Activated CD8-positive, alpha-beta T cell treated with anti-CD3 and anti-CD28 coated beads for 36 hours (primary cell): ENCODE measurements around the gene LTK. TPM values are rescaled to one million over a fixed set of nuclear protein-coding genes. Genes with fewer than 3 reads are reported as not detected.

ENCODE experiments used
- ATAC-seq: fragments of 200-7000 bp; cut with Tn5 transposase; one replicate; pipeline ENCODE4 v1.10.0; 2021; ENCODE audit warnings: mild to moderate bottlenecking, moderate library complexity
- CTCF ChIA-PET: fragments of 350-600 bp; sonication (Branson Sonifier 250); formaldehyde crosslinking; loops from one replicate; lab custom pipeline; 2021; ENCODE audit warnings: antibody characterized with exemption; lab: Charles Lee
- POLR2A ChIA-PET: fragments of 350-600 bp; sonication (Branson Sonifier 250); formaldehyde crosslinking; loops from one replicate; lab custom pipeline; 2021; ENCODE audit warnings: antibody characterized with exemption; lab: Charles Lee
- DNase-seq: peaks from one replicate; pipeline ENCODE4 v3.0.0-alpha.2; 2020
- H3K27ac Mint-ChIP-seq: one replicate; pipeline ENCODE4 v1.8.0; 2021; ENCODE audit warnings: mild to moderate bottlenecking, mixed read lengths
- H3K27me3 Mint-ChIP-seq: one replicate; pipeline ENCODE4 v1.8.0; 2021; ENCODE audit warnings: mixed read lengths
- H3K36me3 Mint-ChIP-seq: one replicate; pipeline ENCODE4 v1.8.0; 2021; ENCODE audit warnings: low read depth, mixed read lengths
- H3K4me1 Mint-ChIP-seq: one replicate; pipeline ENCODE4 v1.8.0; 2021; ENCODE audit warnings: low read depth, mixed read lengths
- H3K4me3 Mint-ChIP-seq: one replicate; pipeline ENCODE4 v1.8.0; 2021; ENCODE audit warnings: mild to moderate bottlenecking, moderate library complexity, mixed read lengths
- H3K9me3 Mint-ChIP-seq: one replicate; pipeline ENCODE4 v1.8.0; 2021; ENCODE audit warnings: mixed read lengths
- intact Hi-C: fragments of 100-400 bp; cut with micrococcal nuclease; formaldehyde crosslinking; loops from one replicate; pipeline ENCODE4 v1.10.0; 2022
- total RNA-seq, 2 experiments: library from RNA; stranded (reverse); gene quantifications; one replicate each; pipeline ENCODE4 v1.2.3, GENCODE V29; 2021
- TF ChIP-seq, protein P1 (sequence below): fragments of 200-600 bp; IDR thresholded peaks from one replicate; pipeline ENCODE4 v1.8.0; 2022; ENCODE audit warnings: antibody characterized with exemption, mild to moderate bottlenecking

LTK gene
- total RNA-seq, 2 experiments from 2014 or later: 0.81 to 0.83 TPM

DNA sequence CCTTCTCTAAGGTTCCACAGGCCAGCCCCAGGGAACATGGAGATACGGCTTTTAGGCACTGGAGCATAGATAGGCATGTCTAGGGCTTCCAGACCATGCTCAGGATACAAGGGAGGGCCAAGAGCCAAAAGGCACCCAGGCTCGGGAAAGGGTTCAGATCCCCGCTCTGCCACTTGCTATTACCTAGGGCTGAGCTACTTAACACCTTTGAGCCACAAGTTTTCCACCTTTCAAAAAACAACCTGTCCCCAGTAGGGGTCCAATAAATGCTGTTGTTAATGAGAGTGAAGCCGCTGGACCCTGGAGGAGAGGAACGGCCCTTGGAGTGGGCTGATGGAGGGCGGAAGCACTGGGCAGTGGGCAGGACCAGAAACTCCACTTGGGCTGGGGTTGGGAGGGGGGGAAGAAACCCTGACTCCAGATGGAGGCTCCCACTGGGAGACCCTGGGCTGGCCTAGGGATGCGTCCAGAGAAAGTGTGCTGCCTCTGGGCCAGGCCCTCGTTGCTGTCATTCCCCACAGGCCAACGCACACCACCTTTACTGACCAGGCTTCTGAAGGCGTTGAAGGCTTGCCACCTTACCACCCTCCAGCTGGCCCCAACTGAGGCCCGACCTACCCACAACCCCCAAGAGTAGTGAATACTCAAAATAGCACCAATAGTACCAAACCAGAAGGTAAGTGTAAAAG, 28.5 kb downstream of the LTK start:
- no peak overlapping the region for H3K4me3 Mint-ChIP-seq
- ChIA-PET CTCF (interaction anchor here (1.4 to 1.7 kb wide), 2 partner anchors 20 to 26 kb away, joined by 3 to 8 read pairs; no protein-coding TSS in a partner anchor), POLR2A (interaction anchor here (2.0 to 2.2 kb wide), 2 partner anchors 8 to 19 kb away, joined by 6 to 9 read pairs; no protein-coding TSS in a partner anchor)
- peaks cover 17% of the 10 kb centered on the region for H3K36me3 Mint-ChIP-seq
- peaks cover 34% of the 10 kb centered on the region for H3K4me1 Mint-ChIP-seq
- ATAC-seq: no peak
- TF ChIP-seq, protein P1, sequence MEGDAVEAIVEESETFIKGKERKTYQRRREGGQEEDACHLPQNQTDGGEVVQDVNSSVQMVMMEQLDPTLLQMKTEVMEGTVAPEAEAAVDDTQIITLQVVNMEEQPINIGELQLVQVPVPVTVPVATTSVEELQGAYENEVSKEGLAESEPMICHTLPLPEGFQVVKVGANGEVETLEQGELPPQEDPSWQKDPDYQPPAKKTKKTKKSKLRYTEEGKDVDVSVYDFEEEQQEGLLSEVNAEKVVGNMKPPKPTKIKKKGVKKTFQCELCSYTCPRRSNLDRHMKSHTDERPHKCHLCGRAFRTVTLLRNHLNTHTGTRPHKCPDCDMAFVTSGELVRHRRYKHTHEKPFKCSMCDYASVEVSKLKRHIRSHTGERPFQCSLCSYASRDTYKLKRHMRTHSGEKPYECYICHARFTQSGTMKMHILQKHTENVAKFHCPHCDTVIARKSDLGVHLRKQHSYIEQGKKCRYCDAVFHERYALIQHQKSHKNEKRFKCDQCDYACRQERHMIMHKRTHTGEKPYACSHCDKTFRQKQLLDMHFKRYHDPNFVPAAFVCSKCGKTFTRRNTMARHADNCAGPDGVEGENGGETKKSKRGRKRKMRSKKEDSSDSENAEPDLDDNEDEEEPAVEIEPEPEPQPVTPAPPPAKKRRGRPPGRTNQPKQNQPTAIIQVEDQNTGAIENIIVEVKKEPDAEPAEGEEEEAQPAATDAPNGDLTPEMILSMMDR: no peak
- no peak overlapping the region for H3K27ac Mint-ChIP-seq
- H3K9me3 Mint-ChIP-seq: no peaks in the 10 kb centered on the region
- H3K27me3 Mint-ChIP-seq: peaks cover 4% of the 10 kb centered on the region
- no peak for DNase-seq
- intact Hi-C loops: no loop called here

DNA sequence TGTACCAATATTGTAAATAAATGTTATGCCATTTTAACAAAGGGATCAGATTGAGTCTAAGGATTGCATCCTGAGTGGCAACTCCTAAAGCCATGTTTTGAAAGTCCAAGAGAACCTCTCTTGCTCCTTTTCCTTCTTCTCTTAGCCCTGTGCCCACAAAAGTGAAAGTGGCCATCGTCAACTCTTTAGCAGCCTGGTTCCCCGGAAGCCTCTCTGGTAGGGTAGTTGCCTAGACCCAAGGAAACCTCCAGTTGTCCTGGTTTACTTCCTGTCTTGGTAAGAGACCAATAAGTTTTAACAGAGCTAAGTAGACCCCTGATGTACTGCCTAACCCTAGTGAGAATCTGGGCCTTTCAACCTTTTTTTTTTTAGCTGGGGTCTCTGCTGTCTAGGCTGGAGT, 30.1 kb downstream of the LTK start:
- TF ChIP-seq, protein P1: no peak
- Mint-ChIP-seq H3K27me3 (peaks cover 4% of the 10 kb centered on the region), H3K9me3 (no peaks in the 10 kb centered on the region), H3K4me3 (peak overlapping the region; percentile 34), H3K36me3 (peaks cover 28% of the 10 kb centered on the region), H3K27ac (peak overlapping the region; percentile 50), H3K4me1 (peaks cover 27% of the 10 kb centered on the region)
- DNase-seq (peak; percentile 46), ATAC-seq (peak; percentile 45)
- intact Hi-C loops: no loop called here
- ChIA-PET CTCF (interaction anchor here (1.0 to 1.7 kb wide), 2 partner anchors 16 to 18 kb away, joined by 3 to 8 read pairs; no protein-coding TSS in a partner anchor), POLR2A (interaction anchor here (0.9 to 2.2 kb wide), 4 partner anchors 10 to 139 kb away, joined by 3 to 9 read pairs (median 5); no protein-coding TSS in a partner anchor)

DNA sequence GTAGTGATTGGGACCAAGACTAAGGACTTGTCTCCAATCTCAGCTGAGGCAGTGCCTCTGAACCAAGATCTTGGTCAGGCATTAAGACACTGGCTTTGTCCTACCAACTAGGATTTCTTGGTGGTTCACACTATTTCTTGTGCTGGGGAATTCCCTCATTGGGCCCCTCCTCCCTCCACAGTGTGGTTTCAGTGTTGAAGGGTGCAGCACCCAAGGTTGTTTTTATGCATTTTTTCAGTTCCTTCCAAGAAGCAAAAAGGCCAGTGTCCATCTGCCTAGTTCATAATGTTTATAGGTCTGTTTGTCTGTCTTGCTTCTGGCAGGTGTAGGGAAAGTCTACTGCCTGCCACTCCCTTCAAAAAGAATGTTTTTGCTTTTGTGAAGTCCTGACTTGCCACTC, 30.5 kb downstream of the LTK start:
- Mint-ChIP-seq H3K36me3 (peaks cover 31% of the 10 kb centered on the region), H3K4me3 (peak overlapping the region; percentile 34), H3K4me1 (peaks cover 24% of the 10 kb centered on the region), H3K27ac (peak overlapping the region; percentile 50), H3K27me3 (peaks cover 4% of the 10 kb centered on the region), H3K9me3 (no peaks in the 10 kb centered on the region)
- TF ChIP-seq, protein P1: no peak
- ChIA-PET CTCF (interaction anchor here (1.0 kb wide), 1 partner anchor 16 kb away, joined by 3 read pairs; no protein-coding TSS in a partner anchor), POLR2A (interaction anchor here (0.9 to 2.2 kb wide), 4 partner anchors 10 to 140 kb away, joined by 3 to 9 read pairs (median 4); no protein-coding TSS in a partner anchor)
- intact Hi-C loops: no loop called here
- peak; percentile 82 for DNase-seq
- ATAC-seq: peak; percentile 88

DNA sequence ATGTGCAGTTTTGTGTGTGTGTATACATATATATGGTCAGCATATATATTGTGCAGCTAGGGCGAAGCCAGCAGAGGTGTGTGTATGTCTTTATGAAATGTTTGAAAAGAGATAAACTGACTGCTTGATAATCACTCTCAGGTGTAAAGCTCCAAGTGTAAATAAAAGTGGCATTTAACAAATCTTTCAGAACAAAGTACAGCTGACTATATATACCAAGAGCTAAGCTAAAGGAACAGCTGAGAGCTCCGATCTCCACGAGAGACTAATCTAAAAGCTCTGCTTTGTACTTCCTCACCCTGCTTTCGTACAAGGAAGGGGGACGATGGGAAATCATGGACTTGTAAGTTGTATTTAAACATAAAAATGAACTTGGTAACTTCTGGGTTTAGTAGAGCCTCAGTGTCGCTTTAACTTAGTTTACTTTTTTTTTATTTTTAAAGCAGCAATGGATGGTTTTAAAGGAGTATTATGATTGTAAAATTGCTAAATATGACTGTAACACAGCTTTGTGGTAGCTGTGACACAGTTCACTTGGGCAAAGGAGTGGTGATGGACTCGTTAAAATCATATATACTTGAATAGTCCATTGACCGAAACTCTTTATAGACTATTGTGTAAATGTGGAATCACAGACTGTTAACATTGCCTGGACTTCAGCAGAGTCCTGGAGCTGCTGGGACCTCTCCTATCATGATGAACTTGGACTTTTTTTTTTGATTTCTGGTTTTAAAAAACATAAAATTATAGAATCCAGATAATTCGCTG, 31.3 kb downstream of the LTK start:
- peaks cover 33% of the 10 kb centered on the region for H3K36me3 Mint-ChIP-seq
- ChIA-PET POLR2A (interaction anchor here (1.0 to 1.4 kb wide), 3 partner anchors 17 to 61 kb away, joined by 3 to 4 read pairs (median 4); partner anchors contain the start of gene RPAP1), CTCF (interaction anchor here (0.7 to 2.2 kb wide), 3 partner anchors 17 to 577 kb away, joined by 3 to 10 read pairs (median 3); no protein-coding TSS in a partner anchor)
- H3K27ac Mint-ChIP-seq: no peak overlapping the region
- peaks cover 24% of the 10 kb centered on the region for H3K4me1 Mint-ChIP-seq
- TF ChIP-seq, protein P1: no peak
- peaks cover 1% of the 10 kb centered on the region for H3K27me3 Mint-ChIP-seq
- intact Hi-C loops: no loop called here
- no peak overlapping the region for H3K4me3 Mint-ChIP-seq
- H3K9me3 Mint-ChIP-seq: no peaks in the 10 kb centered on the region
- DNase-seq (no peak), ATAC-seq (no peak)
